Activated CD8-positive, alpha-beta memory T cell treated with anti-CD3 and anti-CD28 coated beads, Interleukin-2, amount 50 U/mL, for 1 hour (primary cell): ENCODE results near the gene ZIC4.

Experiments
- DNase-seq: peaks from one replicate; pipeline ENCODE4 v3.0.0-alpha.2; 2020; ENCODE audit errors: extremely low read depth

Gene ZIC4

GRCh38 chr3:147354623-147355022 is 51.7 kb downstream of the ZIC4 start:
- no peak for DNase-seq

GRCh38 chr3:147351301-147351700 is 55.0 kb downstream of the ZIC4 start:
- no peak for DNase-seq

- DNase-seq = no peak
These were observed 57.4 kb downstream of the ZIC4 start for GRCh38 chr3:147348976-147349375.

- DNase-seq = no peak
These were observed 62.4 kb downstream of the ZIC4 start for GRCh38 chr3:147343926-147344325.

GRCh38 chr3:147341727-147342126 is 64.6 kb downstream of the ZIC4 start:
- DNase-seq = no peak

- DNase-seq = no peak
These were observed 69.6 kb downstream of the ZIC4 start for GRCh38 chr3:147336543-147337278.
